Activated CD8-positive, alpha-beta memory T cell treated with anti-CD3 and anti-CD28 coated beads, Interleukin-2, amount 50 U/mL, for 1 hour (primary cell): Measurements from ENCODE around the gene KRTAP4-16.
"Not testable (repeated sequence)": the region's sequence is repeated elsewhere in the genome, so short reads cannot be mapped to it uniquely, and the experiment has no call there.

Experiments
- DNase-seq: peaks from one replicate; pipeline ENCODE4 v3.0.0-alpha.2; 2020; ENCODE audit errors: extremely low read depth

The KRTAP4-16 gene

GRCh38 chr17:41119696-41120690 lies 18.0 kb upstream of the KRTAP4-16 start:
- DNase-seq, result not testable (repeated sequence)

- DNase-seq, result no peak
Observed at GRCh38 chr17:41118721-41119120, 16.7 kb upstream of the KRTAP4-16 start.

GRCh38 chr17:41117846-41118386 lies 15.9 kb upstream of the KRTAP4-16 start, which contains the start of gene KRTAP4-11:
Gene KRTAP4-11 (minus strand): TSS chr17:41118373. CDS start chr17:41118315, 58 bp downstream.
- not testable (repeated sequence) for DNase-seq

GRCh38 chr17:41116297-41116696 lies 14.3 kb upstream of the KRTAP4-16 start:
- no peak for DNase-seq

GRCh38 chr17:41111151-41111885 lies 9.3 kb upstream of the KRTAP4-16 start:
- DNase-seq, result no peak

- DNase-seq, result not testable (repeated sequence)
Observed at GRCh38 chr17:41108728-41109386, 6.8 kb upstream of the KRTAP4-16 start.

GRCh38 chr17:41107941-41108450 lies 6.0 kb upstream of the KRTAP4-16 start:
- DNase-seq, result no peak

GRCh38 chr17:41105347-41105746 lies 3.3 kb upstream of the KRTAP4-16 start, which contains the start of gene KRTAP4-9:
Gene KRTAP4-9 (plus strand): TSS chr17:41105389. CDS start chr17:41105389, 0 bp downstream.
- not testable (repeated sequence) for DNase-seq

GRCh38 chr17:41104386-41105038 lies 2.5 kb upstream of the KRTAP4-16 start:
- not testable (repeated sequence) for DNase-seq

- no peak for DNase-seq
Observed at GRCh38 chr17:41103896-41104295, 1.9 kb upstream of the KRTAP4-16 start.

GRCh38 chr17:41099682-41100480 lies 2.1 kb downstream of the KRTAP4-16 start:
- DNase-seq, result not testable (repeated sequence)

GRCh38 chr17:41098481-41098880 lies 3.5 kb downstream of the KRTAP4-16 start:
- no peak for DNase-seq

GRCh38 chr17:41098042-41098441 lies 4.0 kb downstream of the KRTAP4-16 start, which contains the start of gene KRTAP4-8:
Gene KRTAP4-8 (minus strand): TSS chr17:41098142. CDS start chr17:41098084, 58 bp downstream.
- DNase-seq, result no peak

GRCh38 chr17:41096055-41096454 lies 6.0 kb downstream of the KRTAP4-16 start:
- no peak for DNase-seq

- DNase-seq, result not testable (repeated sequence)
Observed at GRCh38 chr17:41088760-41089352, 13.2 kb downstream of the KRTAP4-16 start.

- not testable (repeated sequence) for DNase-seq
Observed at GRCh38 chr17:41084100-41084856, 17.7 kb downstream of the KRTAP4-16 start, which contains the start of gene KRTAP4-7. Gene KRTAP4-7 (plus strand): TSS chr17:41084150. CDS start chr17:41084207, 57 bp downstream.

- not testable (repeated sequence) for DNase-seq
Observed at GRCh38 chr17:41083427-41083826, 18.6 kb downstream of the KRTAP4-16 start.

GRCh38 chr17:41082626-41083025 lies 19.4 kb downstream of the KRTAP4-16 start:
- no peak for DNase-seq
